Transverse colon (tissue), 4 donors: ENCODE results near the gene ZFP64. TPM values are rescaled to one million over a fixed set of nuclear protein-coding genes. Genes with fewer than 3 reads are reported as not detected.

Source experiments
- DNase-seq: peaks from one replicate; pipeline ENCODE4 v3.0.0-alpha.2; 2019
- H3K27ac ChIP-seq, 4 donors: fragments of 200-600 bp; sonication (generic); 2 replicates each; pipeline ENCODE4 v1.5.1; 2016 to 2018; ENCODE audit warnings: inconsistent platforms in 4 of 4
- H3K27me3 ChIP-seq: fragments of 200-600 bp; sonication (generic); 2 replicates; pipeline ENCODE4 v1.5.1; 2017; ENCODE audit warnings: inconsistent platforms
- H3K36me3 ChIP-seq, 4 donors: fragments of 200-600 bp; sonication (generic); 2 replicates each; pipeline ENCODE4 v1.5.1; 2017 to 2019; ENCODE audit warnings: inconsistent platforms in 4 of 4
- H3K4me1 ChIP-seq, 4 donors: fragments of 200-600 bp; sonication (generic); 2 replicates each; pipeline ENCODE4 v1.5.1; 2017 to 2020; ENCODE audit warnings: inconsistent platforms in 4 of 4
- H3K4me3 ChIP-seq, 4 donors: fragments of 200-600 bp; sonication (generic); 1 replicate in 1 of 4; 2 replicates in 3 of 4; pipeline versions ENCODE4 v1.5.1 to v1.6.1; 2017 to 2019; ENCODE audit warnings: inconsistent platforms in 4 of 4
- H3K9me3 ChIP-seq, 2 donors: fragments of 200-600 bp; sonication (generic); 2 replicates each; pipeline ENCODE4 v1.5.1; 2017 to 2019; ENCODE audit warnings: inconsistent platforms in 2 of 2
- EP300 ChIP-seq: sonication (generic); formaldehyde crosslinking; IDR thresholded peaks from one replicate; pipeline ENCODE4 v1.6.1; 2017; ENCODE audit warnings: antibody characterized with exemption, low read depth
- POLR2A ChIP-seq: fragments of 450-650 bp; IDR thresholded peaks from one replicate; pipeline ENCODE4 v1.6.1; 2016; ENCODE audit warnings: antibody characterized with exemption, mild to moderate bottlenecking, moderate library complexity
- POLR2AphosphoS5 ChIP-seq, 3 donors: sonication (generic); formaldehyde crosslinking; IDR thresholded peaks; one replicate each; pipeline ENCODE4 v1.6.1; 2016; ENCODE audit warnings: antibody characterized with exemption in 3 of 3
- WGBS, 2 donors: methylation state at CpG; one replicate each; pipeline ENCODE4 v1.1.5; 2018; ENCODE audit warnings: low coverage in 1 of 2; 5-methylcytosine and 5-hydroxymethylcytosine counted together
- in situ Hi-C, 4 donors: fragments of 200-750 bp; cut with MboI; loops; one replicate each; pipeline versions ENCODE4 v1.15.0 to v1.15.1; 2017; ENCODE audit warnings: low sequenced_read_pairs in 3 of 4, low pct_ligation_motif_present in 1 of 4, low pct_unique_long_range_greater_than_20kb in 1 of 4
- intact Hi-C: fragments of 100-400 bp; cut with DNase I; formaldehyde crosslinking; loops from one replicate; pipeline ENCODE4 v1.15.1; 2023; ENCODE audit warnings: low total_unique reads
- total RNA-seq, 4 donors: library from RNA; depleted of rRNA; stranded (reverse); fragments of >200 nt; gene quantifications; one replicate each; pipeline ENCODE4 v1.1.0, GENCODE V29; 2016
- TF ChIP-seq, protein P1 (sequence below), 5 experiments: fragments of 200-600 bp in 3 of 5; fragments of 450-650 bp in 2 of 5; sonication (generic) in 3 of 5; IDR thresholded peaks; 1 replicate in 2 of 5; 2 replicates in 3 of 5; pipeline ENCODE4 v1.5.1; 2016 to 2017; ENCODE audit warnings: antibody characterized with exemption in 5 of 5, inconsistent platforms in 3 of 5, mild to moderate bottlenecking in 2 of 5, moderate library complexity in 1 of 5

ZFP64 gene
- total RNA-seq = 10 to 100 TPM; 18.2 to 88.6 (median 22.7) TPM

GRCh38 chr20:52191132-52191915 is at the start of gene ZFP64:
TSS of gene ZFP64 (minus strand) at chr20:52191779. CDS start at chr20:52191636, 143 bp downstream.
- peak; percentile 79 for DNase-seq
- Histone ChIP-seq H3K9me3 (no peaks in the 10 kb centered on the region), H3K4me1 (peaks cover 6 to 30% (median 20%) of the 10 kb centered on the region in 4 donors), H3K27me3 (no peaks in the 10 kb centered on the region), H3K4me3 (peak within 1 kb of the TSS; percentile 44 to 91 (median 82)), H3K36me3 (peaks cover 0 to 4% (median 2%) of the 10 kb centered on the region in 4 donors), H3K27ac (peak within 1 kb of the TSS; percentile 92 to 97 (median 95))
- in situ Hi-C loops = no loop called here
- WGBS, 2 donors = 0 to 1% methylated on average over 12 to 38 of the region's 70 CpGs
- TF ChIP-seq POLR2AphosphoS5 (IDR thresholded peaks at IDR 0.05) = peak; percentile 44 to 75 (median 69)
- no peak for TF ChIP-seq EP300
- TF ChIP-seq POLR2A = peak; percentile 74
- TF ChIP-seq, protein P1, sequence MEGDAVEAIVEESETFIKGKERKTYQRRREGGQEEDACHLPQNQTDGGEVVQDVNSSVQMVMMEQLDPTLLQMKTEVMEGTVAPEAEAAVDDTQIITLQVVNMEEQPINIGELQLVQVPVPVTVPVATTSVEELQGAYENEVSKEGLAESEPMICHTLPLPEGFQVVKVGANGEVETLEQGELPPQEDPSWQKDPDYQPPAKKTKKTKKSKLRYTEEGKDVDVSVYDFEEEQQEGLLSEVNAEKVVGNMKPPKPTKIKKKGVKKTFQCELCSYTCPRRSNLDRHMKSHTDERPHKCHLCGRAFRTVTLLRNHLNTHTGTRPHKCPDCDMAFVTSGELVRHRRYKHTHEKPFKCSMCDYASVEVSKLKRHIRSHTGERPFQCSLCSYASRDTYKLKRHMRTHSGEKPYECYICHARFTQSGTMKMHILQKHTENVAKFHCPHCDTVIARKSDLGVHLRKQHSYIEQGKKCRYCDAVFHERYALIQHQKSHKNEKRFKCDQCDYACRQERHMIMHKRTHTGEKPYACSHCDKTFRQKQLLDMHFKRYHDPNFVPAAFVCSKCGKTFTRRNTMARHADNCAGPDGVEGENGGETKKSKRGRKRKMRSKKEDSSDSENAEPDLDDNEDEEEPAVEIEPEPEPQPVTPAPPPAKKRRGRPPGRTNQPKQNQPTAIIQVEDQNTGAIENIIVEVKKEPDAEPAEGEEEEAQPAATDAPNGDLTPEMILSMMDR (IDR thresholded peaks at IDR 0.05) = peak in 4 of 5 experiments; percentile 39 to 60 (median 43)
- intact Hi-C loops = no loop called here

DNA sequence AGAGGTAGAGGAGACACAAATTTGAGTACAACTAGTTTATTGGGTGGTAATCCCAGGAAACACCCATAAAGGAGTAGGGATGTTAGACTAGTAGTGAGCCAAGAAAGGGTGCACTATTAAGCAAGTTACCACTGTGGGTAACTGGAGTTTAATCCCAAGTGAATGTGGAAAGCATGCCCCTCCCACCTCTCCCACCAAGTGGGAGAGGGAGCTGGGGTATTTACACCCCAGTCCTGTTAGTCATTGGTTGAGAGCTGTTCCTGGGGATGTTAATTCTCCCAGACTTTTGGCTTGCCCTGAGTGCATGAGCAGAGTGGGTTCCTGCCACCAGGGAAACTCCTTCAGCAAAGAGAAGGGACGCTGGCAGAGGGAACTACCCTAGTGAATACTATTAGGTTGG is 49.2 kb upstream of the ZFP64 start:
- Histone ChIP-seq H3K36me3 (no peaks in the 10 kb centered on the region), H3K27ac (no peak overlapping the region), H3K4me3 (no peak overlapping the region), H3K9me3 (no peaks in the 10 kb centered on the region), H3K4me1 (no peaks in the 10 kb centered on the region), H3K27me3 (no peaks in the 10 kb centered on the region)
- WGBS, 2 donors = 82 to 88% methylated on average over 1 of the region's 1 CpG
- intact Hi-C loops (no loop called here), in situ Hi-C loops (no loop called here)
- DNase-seq = no peak
- TF ChIP-seq POLR2AphosphoS5 (IDR thresholded peaks at IDR 0.05) (no peak), POLR2A (no peak), EP300 (no peak)
- TF ChIP-seq, protein P1 (IDR thresholded peaks at IDR 0.05) = no peak

DNA sequence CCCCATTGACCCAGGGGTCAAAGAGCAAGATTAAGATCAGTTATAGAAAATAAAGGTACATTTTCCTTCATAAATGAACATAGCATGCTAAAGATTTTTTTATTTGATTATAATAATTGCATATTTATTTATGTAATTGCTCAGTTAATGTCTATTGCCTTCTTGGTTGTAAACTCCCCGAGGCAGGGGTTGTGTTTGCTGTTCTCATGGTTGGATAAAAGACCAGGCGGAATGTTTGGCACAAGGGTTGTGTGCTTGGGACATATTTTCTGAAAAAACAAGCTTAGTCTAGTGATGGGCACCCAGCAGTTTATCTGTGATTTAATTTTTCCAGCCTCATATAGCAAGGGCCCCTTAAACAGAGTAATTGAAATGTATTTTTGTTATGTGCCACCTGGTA is 47.5 kb upstream of the ZFP64 start:
- in situ Hi-C loops = no loop called here
- Histone ChIP-seq H3K36me3 (no peaks in the 10 kb centered on the region), H3K4me1 (no peaks in the 10 kb centered on the region), H3K9me3 (no peaks in the 10 kb centered on the region), H3K27me3 (no peaks in the 10 kb centered on the region), H3K27ac (no peak overlapping the region), H3K4me3 (no peak overlapping the region)
- intact Hi-C loops = no loop called here
- 60 to 69% methylated on average over 2 of the region's 2 CpGs for WGBS, 2 donors
- DNase-seq = no peak
- TF ChIP-seq, protein P1 (IDR thresholded peaks at IDR 0.05) = no peak
- TF ChIP-seq POLR2A = no peak
- no peak for TF ChIP-seq POLR2AphosphoS5 (IDR thresholded peaks at IDR 0.05)
- TF ChIP-seq EP300 = no peak

DNA sequence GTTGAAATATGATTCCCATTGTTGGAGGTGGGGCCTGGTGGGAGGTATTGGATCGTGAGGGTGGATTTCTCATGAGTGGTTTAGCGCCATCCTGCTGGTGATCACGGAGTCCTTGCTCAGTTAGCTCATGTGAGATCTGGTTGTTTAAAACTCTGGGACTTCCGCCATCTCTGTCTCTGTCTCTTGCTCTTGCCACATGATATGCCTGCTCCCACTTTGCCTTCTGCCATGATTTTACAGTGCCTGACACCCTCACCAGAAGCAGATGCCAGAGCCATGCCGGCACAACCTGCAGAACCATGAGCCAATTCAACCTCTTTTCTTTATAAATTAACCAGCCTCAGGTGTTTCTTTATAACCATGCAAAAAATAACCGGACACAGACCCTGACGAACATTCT is 44.7 kb upstream of the ZFP64 start:
- TF ChIP-seq POLR2A = no peak
- TF ChIP-seq, protein P1 (IDR thresholded peaks at IDR 0.05) = no peak
- no peak for TF ChIP-seq EP300
- TF ChIP-seq POLR2AphosphoS5 (IDR thresholded peaks at IDR 0.05) = no peak
- 92 to 96% methylated on average over 5 to 7 of the region's 7 CpGs for WGBS, 2 donors
- in situ Hi-C loops = no loop called here

More for the DNA sequence above, 44.7 kb upstream of the ZFP64 start:
- no peaks in the 10 kb centered on the region for H3K27me3 ChIP-seq
- DNase-seq = no peak
- peaks cover 0 to 10% (median 5%) of the 10 kb centered on the region in 4 donors for H3K4me1 ChIP-seq
- no peak overlapping the region for H3K27ac ChIP-seq
- intact Hi-C loops = no loop called here
- H3K36me3 ChIP-seq = no peaks in the 10 kb centered on the region
- no peak overlapping the region for H3K4me3 ChIP-seq
- no peaks in the 10 kb centered on the region for H3K9me3 ChIP-seq
